Measurements from ENCODE around the gene PITPNM3. TPM values are rescaled to one million over a fixed set of nuclear protein-coding genes. Genes with fewer than 3 reads are reported as not detected.

PITPNM3 gene
- total and polyA plus RNA-seq, 2 of the 8 experiments (the other 6 are each of a cell fraction or from before 2014, with no cell fraction given) = 1.7 to 3.1 TPM

- CTCF ChIA-PET (ENCODE audit: partially characterized antibody) = interaction anchor here (0.6 to 3.3 kb wide), 7 partner anchors 8 to 482 kb away, joined by 3 to 21 read pairs (median 3); no protein-coding TSS in a partner anchor
Observed at GRCh38 chr17:6526362-6527152, 29.8 kb downstream of the PITPNM3 start.

More at GRCh38 chr17:6526362-6527152, 29.8 kb downstream of the PITPNM3 start:
- Histone ChIP-seq H3K4me1 (replicated peaks in 1 of 4; ENCODE audit: control insufficient read depth in 3 of 4, insufficient read depth in 4 of 4, low read length in 3 of 4) (peaks cover 0 to 10% (median 4%) of the 10 kb centered on the region in 4 experiments; a peak in 6 of 7 replicates), H3K18ac (ENCODE audit: extremely low read depth, low read length) (no peak overlapping the region), H2BK20ac (ENCODE audit: low read length) (no peak overlapping the region), H4K5ac (ENCODE audit: insufficient read length, low read depth, low read length) (no peak overlapping the region), H3K9me3 (ENCODE audit: insufficient read depth in 2 of 2, low read depth in 1 of 2, low read length in 1 of 2) (no peaks in the 10 kb centered on the region), H3K23me2 (ENCODE audit: low read depth, low read length) (no peaks in the 10 kb centered on the region), H4K8ac (ENCODE audit: extremely low read depth, insufficient read depth, low read length) (no peak overlapping the region), H3K27ac (ENCODE audit: low read depth, low read length) (no peak overlapping the region), H2BK120ac (replicated peaks; ENCODE audit: low read depth, low read length) (no peak overlapping the region), H2AFZ (ENCODE audit: low read length) (no peak overlapping the region), H3K27me3 (replicated peaks in 1 of 4; ENCODE audit: control insufficient read depth in 3 of 4, extremely low read depth in 1 of 4, insufficient read depth in 3 of 4, low read length in 3 of 4) (no peaks in the 10 kb centered on the region), H4K91ac (replicated peaks; ENCODE audit: insufficient read length, low read length) (no peak overlapping the region), H3K79me2 (ENCODE audit: control insufficient read depth in 1 of 2, insufficient read depth in 2 of 2, low read length in 2 of 2) (no peaks in the 10 kb centered on the region), H3K4ac (replicated peaks; ENCODE audit: insufficient read length, low read depth, low read length) (no peak overlapping the region), H3K9ac (replicated peaks in 1 of 4; ENCODE audit: extremely low read depth in 1 of 4, low read depth in 3 of 4, low read length in 3 of 4) (no peak overlapping the region), H3K14ac (ENCODE audit: insufficient read length) (no peak overlapping the region), H2BK15ac (ENCODE audit: low read length) (no peak overlapping the region), H2AK5ac (ENCODE audit: low read depth, low read length) (no peak overlapping the region), H2BK12ac (ENCODE audit: low read depth, low read length) (no peak overlapping the region), H2BK5ac (ENCODE audit: low read depth, low read length) (no peak overlapping the region), H3K79me1 (ENCODE audit: low read depth, low read length) (no peaks in the 10 kb centered on the region), H3K23ac (ENCODE audit: insufficient read length) (no peak overlapping the region), H3K4me3 (ENCODE audit: extremely low read depth in 1 of 4, insufficient read depth in 2 of 4, low read depth in 3 of 4, low read length in 4 of 4) (no peak overlapping the region), H3K36me3 (ENCODE audit: control insufficient read depth in 2 of 4, insufficient read depth in 4 of 4, low read length in 3 of 4) (no peaks in the 10 kb centered on the region), H4K20me1 (replicated peaks in 1 of 2; ENCODE audit: control insufficient read depth in 1 of 2, insufficient read depth in 2 of 2, low read length in 2 of 2) (no peaks in the 10 kb centered on the region), H3K56ac (replicated peaks; ENCODE audit: insufficient read length, low read depth, low read length) (no peak overlapping the region), H3K4me2 (ENCODE audit: insufficient read depth in 1 of 2, low read depth in 2 of 2, low read length in 2 of 2) (no peak overlapping the region)
- POLR2A ChIA-PET (ENCODE audit: partially characterized antibody) = interaction anchor here (1.4 to 1.7 kb wide), 2 partner anchors 12 to 71 kb away, joined by 3 to 4 read pairs; no protein-coding TSS in a partner anchor
- 84% methylated on average over 6 of the region's 6 CpGs; no CpG with 5 or more reads in 1 of the 2 experiments for WGBS, 2 experiments (ENCODE audit: extremely low coverage in 1 of 2, insufficient coverage in 1 of 2, insufficient read length in 1 of 2, insufficient replicate concordance in 2 of 2, low coverage in 1 of 2, low lambda C conversion rate in 2 of 2, missing lambda C conversion rate in 1 of 2)
- FAIRE-seq = no peak
- TF ChIP-seq NANOG (IDR thresholded peaks at IDR 0.05; ENCODE audit: insufficient read depth, low read depth, low read length, poor library complexity, severe bottlenecking) (no peak), YY1 (IDR thresholded peaks at IDR 0.05; ENCODE audit: low read depth, low read length) (peak; percentile 69; the same call in 1 of the 2 replicates), SIRT6 (IDR thresholded peaks at IDR 0.05; ENCODE audit: low read length) (no peak)
- DNase-seq (ENCODE audit: low read depth in 1 of 2, low spot score in 2 of 2) = no peak
